ENCODE data around the gene TSPAN9. TPM values are rescaled to one million over a fixed set of nuclear protein-coding genes. Genes with fewer than 3 reads are reported as not detected.

Gene TSPAN9
- total RNA-seq, 1 experiment from 2014 or later, result 13.2 TPM

DNA sequence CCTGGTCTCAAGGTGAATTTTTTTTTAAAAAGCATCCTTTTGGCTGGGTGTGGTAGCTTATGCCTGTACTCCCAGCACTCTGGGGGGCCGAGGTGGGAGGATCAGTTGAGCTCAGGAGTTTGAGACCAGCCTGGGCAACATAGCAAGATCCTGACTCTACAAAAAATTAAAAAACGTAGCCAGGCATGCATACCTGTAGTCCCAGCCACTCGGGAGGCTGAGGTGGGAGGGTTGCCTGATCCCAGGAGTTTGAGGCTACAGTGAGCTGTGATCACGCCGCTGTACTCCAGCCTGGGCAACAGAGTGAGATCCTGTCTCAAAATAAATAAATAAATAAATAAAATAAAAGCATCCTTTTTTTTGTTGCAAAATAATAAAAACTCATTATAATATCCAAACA, 12.4 kb downstream of the TSPAN9 start:
- ChIA-PET RAD21 (ENCODE audit: low non-redundant PET in 1 of 2, low total read pairs in 2 of 2, uncharacterized antibody in 2 of 2, unreplicated experiment in 2 of 2) (no interaction called here), CTCF (no interaction called here), POLR2A (no interaction called here)
- no peak overlapping the region for H3K9ac ChIP-seq (ENCODE audit: low read length)
- BruUV-seq (replicated peaks), result no TSS peak
- no peak overlapping the region for H3K4me3 ChIP-seq (replicated peaks in 1 of 2; ENCODE audit: low read depth in 1 of 2, low read length in 2 of 2)
- no peaks in the 10 kb centered on the region for H3K79me2 ChIP-seq (ENCODE audit: insufficient read depth, low read length)
- ATAC-seq, result no peak
- H3K4me2 ChIP-seq (ENCODE audit: low read length), result no peak overlapping the region
- H4K20me1 ChIP-seq (ENCODE audit: insufficient read depth), result no peaks in the 10 kb centered on the region
- no peak overlapping the region for H2AFZ ChIP-seq (ENCODE audit: low read depth, low read length, poor library complexity, severe bottlenecking)
- intact Hi-C loops (cut with micrococcal nuclease), result no loop called here
- no peaks in the 10 kb centered on the region for H3K9me2 ChIP-seq (ENCODE audit: insufficient read depth)
- TF ChIP-seq ZNF274 (IDR thresholded peaks at IDR 0.05; ENCODE audit: low read depth, low read length) (no peak), POLR2A (IDR thresholded peaks at IDR 0.05; ENCODE audit: borderline replicate concordance, extremely low read depth, insufficient read depth, insufficient read length) (no peak), SIN3A (IDR thresholded peaks at IDR 0.05; ENCODE audit: low read depth) (no peak), ATF3 (IDR thresholded peaks at IDR 0.05) (no peak), EGR1 (IDR thresholded peaks at IDR 0.05; ENCODE audit: low read depth) (no peak), ZFX (IDR thresholded peaks at IDR 0.05) (no peak), FOSL1 (IDR thresholded peaks at IDR 0.05; ENCODE audit: low read depth) (no peak), POLR2AphosphoS5 (IDR thresholded peaks at IDR 0.05; ENCODE audit: low read depth, low read length) (no peak), CEBPB (IDR thresholded peaks at IDR 0.05; ENCODE audit: low read depth) (no peak), SP1 (IDR thresholded peaks at IDR 0.05; ENCODE audit: low read depth) (no peak), TCF7L2 (IDR thresholded peaks at IDR 0.05; ENCODE audit: borderline replicate concordance, extremely low read depth, insufficient read depth, insufficient read length) (no peak), RAD21 (IDR thresholded peaks at IDR 0.05; ENCODE audit: low read depth) (no peak), EZH2phosphoT487 (IDR thresholded peaks at IDR 0.05; ENCODE audit: borderline replicate concordance) (no peak), EZH2 (IDR thresholded peaks at IDR 0.05) (no peak), SRF (IDR thresholded peaks at IDR 0.05; ENCODE audit: low read depth) (no peak)
- TF ChIP-seq, protein P1, sequence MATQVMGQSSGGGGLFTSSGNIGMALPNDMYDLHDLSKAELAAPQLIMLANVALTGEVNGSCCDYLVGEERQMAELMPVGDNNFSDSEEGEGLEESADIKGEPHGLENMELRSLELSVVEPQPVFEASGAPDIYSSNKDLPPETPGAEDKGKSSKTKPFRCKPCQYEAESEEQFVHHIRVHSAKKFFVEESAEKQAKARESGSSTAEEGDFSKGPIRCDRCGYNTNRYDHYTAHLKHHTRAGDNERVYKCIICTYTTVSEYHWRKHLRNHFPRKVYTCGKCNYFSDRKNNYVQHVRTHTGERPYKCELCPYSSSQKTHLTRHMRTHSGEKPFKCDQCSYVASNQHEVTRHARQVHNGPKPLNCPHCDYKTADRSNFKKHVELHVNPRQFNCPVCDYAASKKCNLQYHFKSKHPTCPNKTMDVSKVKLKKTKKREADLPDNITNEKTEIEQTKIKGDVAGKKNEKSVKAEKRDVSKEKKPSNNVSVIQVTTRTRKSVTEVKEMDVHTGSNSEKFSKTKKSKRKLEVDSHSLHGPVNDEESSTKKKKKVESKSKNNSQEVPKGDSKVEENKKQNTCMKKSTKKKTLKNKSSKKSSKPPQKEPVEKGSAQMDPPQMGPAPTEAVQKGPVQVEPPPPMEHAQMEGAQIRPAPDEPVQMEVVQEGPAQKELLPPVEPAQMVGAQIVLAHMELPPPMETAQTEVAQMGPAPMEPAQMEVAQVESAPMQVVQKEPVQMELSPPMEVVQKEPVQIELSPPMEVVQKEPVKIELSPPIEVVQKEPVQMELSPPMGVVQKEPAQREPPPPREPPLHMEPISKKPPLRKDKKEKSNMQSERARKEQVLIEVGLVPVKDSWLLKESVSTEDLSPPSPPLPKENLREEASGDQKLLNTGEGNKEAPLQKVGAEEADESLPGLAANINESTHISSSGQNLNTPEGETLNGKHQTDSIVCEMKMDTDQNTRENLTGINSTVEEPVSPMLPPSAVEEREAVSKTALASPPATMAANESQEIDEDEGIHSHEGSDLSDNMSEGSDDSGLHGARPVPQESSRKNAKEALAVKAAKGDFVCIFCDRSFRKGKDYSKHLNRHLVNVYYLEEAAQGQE (IDR thresholded peaks at IDR 0.05; ENCODE audit: low read depth), result no peak
- TF ChIP-seq, protein P2, sequence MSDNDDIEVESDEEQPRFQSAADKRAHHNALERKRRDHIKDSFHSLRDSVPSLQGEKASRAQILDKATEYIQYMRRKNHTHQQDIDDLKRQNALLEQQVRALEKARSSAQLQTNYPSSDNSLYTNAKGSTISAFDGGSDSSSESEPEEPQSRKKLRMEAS (IDR thresholded peaks at IDR 0.05), result no peak
- TF ChIP-seq, protein P3, sequence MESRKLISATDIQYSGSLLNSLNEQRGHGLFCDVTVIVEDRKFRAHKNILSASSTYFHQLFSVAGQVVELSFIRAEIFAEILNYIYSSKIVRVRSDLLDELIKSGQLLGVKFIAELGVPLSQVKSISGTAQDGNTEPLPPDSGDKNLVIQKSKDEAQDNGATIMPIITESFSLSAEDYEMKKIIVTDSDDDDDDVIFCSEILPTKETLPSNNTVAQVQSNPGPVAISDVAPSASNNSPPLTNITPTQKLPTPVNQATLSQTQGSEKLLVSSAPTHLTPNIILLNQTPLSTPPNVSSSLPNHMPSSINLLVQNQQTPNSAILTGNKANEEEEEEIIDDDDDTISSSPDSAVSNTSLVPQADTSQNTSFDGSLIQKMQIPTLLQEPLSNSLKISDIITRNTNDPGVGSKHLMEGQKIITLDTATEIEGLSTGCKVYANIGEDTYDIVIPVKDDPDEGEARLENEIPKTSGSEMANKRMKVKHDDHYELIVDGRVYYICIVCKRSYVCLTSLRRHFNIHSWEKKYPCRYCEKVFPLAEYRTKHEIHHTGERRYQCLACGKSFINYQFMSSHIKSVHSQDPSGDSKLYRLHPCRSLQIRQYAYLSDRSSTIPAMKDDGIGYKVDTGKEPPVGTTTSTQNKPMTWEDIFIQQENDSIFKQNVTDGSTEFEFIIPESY (IDR thresholded peaks at IDR 0.05; ENCODE audit: extremely low read depth, insufficient replicate concordance, low read length), result no peak
- TF ChIP-seq, protein P4, sequence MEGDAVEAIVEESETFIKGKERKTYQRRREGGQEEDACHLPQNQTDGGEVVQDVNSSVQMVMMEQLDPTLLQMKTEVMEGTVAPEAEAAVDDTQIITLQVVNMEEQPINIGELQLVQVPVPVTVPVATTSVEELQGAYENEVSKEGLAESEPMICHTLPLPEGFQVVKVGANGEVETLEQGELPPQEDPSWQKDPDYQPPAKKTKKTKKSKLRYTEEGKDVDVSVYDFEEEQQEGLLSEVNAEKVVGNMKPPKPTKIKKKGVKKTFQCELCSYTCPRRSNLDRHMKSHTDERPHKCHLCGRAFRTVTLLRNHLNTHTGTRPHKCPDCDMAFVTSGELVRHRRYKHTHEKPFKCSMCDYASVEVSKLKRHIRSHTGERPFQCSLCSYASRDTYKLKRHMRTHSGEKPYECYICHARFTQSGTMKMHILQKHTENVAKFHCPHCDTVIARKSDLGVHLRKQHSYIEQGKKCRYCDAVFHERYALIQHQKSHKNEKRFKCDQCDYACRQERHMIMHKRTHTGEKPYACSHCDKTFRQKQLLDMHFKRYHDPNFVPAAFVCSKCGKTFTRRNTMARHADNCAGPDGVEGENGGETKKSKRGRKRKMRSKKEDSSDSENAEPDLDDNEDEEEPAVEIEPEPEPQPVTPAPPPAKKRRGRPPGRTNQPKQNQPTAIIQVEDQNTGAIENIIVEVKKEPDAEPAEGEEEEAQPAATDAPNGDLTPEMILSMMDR (IDR thresholded peaks at IDR 0.05 in 2 of 3, conservative IDR thresholded peaks at IDR 0.05 in 1 of 3; ENCODE audit: borderline replicate concordance in 1 of 3, insufficient read depth in 1 of 3, low read depth in 2 of 3, low read length in 2 of 3), result no peak
- no peak for DNase-seq (ENCODE audit: low read depth, low spot score)
- no peaks in the 10 kb centered on the region for H3K27me3 ChIP-seq (ENCODE audit: insufficient read depth, low read length)
- H3K4me1 ChIP-seq (ENCODE audit: control insufficient read depth in 1 of 2, insufficient read depth in 2 of 2, low read length in 2 of 2), result no peaks in the 10 kb centered on the region; a peak in 1 of 4 replicates
- H3K27ac ChIP-seq (ENCODE audit: low read depth, low read length), result no peak overlapping the region
- no peaks in the 10 kb centered on the region for H3K9me3 ChIP-seq (ENCODE audit: control insufficient read depth in 1 of 2, insufficient read depth in 1 of 2, low read depth in 1 of 2, low read length in 2 of 2)
- no peaks in the 10 kb centered on the region for H3K36me3 ChIP-seq (ENCODE audit: control insufficient read depth in 1 of 2, insufficient read depth in 2 of 2, low read length in 2 of 2)

Measured in HCT116 (cell line).